CMK (cell line): Measurements from ENCODE around the gene B3GAT3.
"Not testable (repeated sequence)": the region's sequence is repeated elsewhere in the genome, so short reads cannot be mapped to it uniquely, and the experiment has no call there.

Source experiments
- DNase-seq: peaks from one replicate; pipeline ENCODE4 v3.0.0-alpha.2; 2010; ENCODE audit warnings: low read depth

The B3GAT3 gene

DNA sequence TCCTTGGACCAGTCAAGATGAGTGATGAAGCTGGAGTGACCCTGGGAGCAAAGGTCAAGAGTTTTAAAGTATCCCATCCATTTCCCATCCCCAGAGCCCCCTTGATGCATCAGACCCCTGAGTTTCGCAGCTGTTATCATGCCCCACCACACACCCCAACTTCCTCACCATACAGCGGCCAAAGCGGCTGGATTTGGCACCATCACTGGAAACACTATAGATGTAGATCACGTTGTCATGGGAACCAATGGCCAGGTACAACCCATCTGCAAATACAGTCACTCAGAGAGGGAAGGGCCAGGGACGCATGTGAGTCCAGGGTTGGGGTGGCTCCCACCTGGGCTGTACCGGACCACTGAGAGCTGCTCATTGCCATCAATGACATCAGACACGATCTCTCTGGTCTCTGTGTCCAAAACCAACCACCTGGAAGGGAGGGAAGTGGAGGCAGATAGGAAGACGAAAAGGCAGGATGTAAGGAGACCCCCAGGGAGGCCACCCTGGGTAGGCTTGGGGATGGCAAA, 17.9 kb downstream of the B3GAT3 start:
- no peak for DNase-seq

DNA sequence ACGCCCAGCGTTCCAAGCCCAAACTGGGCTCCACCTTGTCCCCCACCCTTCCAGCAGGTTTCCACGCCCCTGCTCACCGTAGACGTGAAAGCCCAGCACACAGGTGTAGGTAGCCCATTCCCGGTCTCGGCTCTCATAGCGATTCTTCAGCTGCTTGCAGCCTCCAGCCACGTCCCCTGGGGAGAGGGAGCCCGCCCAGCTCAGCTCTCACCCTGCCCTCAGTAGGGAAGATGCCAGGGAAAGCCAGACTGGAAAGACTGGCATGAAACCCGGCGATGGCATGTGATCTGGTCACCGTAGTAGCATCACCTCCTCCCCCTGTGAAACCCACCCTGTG, 18.7 kb downstream of the B3GAT3 start:
- no peak for DNase-seq

DNA sequence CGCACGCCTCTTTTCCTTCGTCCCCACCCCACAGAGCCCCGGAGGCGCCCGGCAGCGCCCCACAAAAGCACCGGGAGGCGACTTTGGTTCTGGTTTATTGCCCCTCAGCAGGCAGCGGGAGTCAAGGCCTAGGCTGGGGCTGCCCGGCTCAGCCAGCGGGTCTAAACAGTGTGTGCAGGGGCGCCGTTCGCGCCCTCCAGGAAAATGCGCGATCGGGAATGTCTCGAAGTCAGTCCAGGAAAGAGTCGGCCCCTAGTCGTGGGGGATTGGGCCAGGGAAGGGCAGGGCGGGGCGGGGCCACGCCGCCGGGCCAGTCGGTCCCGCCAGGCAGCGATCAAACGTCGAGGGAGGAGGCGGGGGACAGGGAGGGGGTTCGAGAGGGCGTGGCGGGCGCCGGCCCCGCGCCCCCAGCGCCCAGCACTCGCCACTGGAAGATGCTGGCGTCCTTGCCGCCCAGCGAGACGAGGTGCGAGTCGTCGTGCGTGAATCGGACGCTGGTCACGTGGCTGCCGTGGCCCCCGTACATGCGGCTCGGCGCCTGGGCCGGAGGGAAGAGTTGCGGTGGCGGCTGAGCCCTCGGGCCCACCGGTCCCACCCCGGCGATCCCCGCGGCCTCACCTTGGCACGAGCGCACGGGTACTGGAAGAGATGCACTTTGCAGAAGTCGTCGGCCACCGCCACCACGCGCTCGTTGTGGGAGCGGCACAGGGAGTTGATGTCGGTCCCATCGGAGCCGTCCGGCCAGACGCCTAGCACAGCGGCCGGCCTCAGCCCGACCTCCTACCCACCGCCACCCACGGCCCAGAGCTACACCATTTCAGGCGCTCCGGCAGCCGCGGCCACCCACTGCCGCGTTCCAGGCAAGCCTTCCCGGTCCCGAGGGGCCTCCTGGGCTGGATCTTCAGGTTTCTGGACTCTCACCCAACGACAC, 19.4 kb downstream of the B3GAT3 start:
- no peak for DNase-seq

DNA sequence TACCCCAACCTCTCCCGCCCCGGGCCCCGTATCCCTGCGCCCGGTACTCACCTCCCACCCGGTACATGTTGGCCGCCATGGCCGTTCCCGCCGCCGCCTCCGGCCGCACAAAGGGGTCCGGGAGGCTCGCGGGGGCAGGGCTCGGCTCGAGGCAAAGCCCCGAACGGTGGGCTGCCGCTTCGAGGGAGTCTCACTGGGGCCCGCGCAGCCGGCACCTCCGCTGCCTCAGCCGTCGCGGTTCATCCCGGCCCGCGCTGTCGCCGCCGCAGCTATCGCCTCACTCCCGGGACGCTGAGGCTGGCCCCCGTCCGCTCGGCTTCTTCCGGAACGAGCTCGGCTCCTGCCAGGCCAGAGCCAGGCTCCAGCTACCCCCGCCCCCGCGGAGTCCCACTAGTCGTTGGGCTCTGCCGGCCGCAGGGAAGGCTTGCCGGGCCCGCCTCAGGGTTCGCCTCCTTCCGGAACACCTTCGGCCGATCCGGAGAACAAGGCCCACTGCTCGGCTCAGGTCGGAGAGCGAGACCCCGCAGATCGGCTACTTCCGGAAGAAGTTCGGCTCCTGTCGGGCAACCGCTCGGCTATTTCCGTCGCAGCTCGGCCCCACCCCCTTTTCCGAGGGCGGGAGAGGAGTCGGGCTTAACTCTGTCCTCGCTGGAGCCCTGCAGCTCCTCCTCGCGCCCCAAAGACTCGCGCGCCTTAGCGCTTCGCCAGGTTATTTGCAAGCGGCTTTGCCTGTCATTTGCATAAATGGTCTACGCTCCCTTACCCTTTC, 20.2 kb downstream of the B3GAT3 start, which contains the start of gene MTA2:
MTA2 (minus strand) TSS at position 494 of the 769 bp plus-strand sequence; CDS start at position 79, 415 bp downstream.
- DNase-seq = peak; percentile 87

DNA sequence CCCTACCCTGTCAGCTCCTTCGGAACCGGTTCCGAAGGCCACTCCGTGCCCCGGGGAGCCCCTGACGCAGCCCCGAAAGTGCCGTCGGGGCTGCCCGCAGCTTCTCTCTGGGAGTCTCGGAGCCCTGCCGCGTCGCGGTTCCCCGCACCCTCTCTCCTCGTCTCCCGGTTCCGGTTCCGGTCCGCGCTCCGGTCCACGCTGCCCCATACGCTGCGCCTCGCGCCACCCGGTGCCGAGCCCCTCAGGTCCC, 20.7 kb downstream of the B3GAT3 start:
- DNase-seq = no peak

DNA sequence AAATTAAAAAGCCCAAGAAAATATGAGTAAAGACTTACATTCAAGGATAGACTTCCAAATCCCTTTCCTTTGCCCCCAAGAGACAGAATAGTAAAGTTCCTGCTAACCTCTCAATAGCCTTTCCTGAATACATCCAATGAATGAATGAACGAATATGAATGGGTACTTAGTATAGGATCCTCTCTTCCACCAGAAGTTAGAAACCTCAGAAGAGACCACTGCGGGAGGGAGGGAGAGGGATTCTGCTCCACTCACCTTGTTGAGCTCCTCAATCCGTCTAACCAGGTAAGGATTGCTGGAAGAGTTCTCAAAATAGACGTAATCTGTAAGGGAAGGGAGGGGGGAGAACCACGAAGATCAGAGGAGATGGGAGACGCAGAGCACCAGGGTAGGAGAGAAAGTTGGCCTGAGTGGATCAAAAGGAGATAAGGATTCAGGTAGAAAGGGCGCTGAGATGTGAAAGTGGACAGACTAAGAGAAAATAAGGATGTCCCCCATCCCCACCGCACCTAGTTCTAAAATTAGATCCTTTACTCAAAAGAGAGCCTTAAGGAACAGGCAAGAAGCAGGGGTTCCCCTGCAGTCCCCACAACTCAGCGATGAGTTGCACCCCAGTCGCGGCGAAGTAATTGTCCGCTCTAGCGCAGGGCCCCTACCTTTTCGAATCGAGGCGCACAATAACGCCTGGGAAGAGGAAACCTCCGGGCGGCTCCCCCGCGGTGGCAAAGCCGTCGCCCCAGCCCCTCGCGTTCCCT, 21.2 kb downstream of the B3GAT3 start:
- DNase-seq = no peak

DNA sequence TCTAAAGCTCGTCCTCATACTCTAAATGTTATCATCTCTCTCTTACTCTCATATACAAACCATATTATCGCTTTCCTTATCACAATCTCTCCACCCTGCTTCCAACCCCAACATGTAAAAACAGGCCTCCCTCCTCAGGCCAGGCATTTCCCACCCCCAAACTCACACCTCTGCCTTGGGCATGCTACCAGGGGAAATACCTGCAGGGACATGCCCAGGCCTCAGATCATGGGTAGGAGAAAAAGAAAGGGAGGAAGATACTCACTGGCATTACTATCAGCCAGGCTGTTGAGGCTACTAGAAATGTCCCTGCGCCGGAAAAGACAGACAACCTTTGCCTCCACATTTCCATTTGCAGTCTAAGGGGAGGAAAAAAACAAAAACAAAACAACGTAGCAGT, 21.9 kb downstream of the B3GAT3 start:
- no peak for DNase-seq

DNA sequence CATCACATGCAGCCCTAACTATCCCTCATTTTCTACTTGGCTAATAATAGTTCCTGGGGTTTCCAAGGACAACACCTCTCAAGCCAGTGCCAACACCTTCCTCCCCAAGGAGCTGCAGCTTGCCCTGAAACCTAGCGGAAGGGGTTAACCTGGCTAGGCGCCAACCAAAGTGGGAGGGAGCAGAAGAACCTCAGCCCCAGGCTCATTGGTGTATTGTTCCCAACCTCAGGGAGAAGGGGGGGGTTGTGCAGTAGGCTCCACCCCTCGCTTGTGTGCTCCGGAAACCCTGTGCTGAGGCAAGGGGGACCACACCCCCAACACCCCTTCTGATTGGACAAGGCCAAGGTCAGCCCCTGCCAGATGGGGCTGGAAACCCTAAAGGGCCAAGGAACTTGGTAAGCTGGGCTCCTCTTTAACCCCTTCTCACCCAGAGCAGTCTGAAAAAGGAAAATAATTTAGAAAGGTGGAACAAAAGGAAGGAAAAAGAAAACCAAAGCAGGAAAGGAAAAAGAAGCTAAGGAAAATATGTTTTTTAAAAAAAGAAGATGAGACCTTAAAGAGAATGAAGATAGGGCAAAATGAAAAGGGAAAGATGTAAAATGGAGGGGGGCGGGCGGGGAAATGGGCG, 22.6 kb downstream of the B3GAT3 start:
- peak; percentile 98 for DNase-seq

DNA sequence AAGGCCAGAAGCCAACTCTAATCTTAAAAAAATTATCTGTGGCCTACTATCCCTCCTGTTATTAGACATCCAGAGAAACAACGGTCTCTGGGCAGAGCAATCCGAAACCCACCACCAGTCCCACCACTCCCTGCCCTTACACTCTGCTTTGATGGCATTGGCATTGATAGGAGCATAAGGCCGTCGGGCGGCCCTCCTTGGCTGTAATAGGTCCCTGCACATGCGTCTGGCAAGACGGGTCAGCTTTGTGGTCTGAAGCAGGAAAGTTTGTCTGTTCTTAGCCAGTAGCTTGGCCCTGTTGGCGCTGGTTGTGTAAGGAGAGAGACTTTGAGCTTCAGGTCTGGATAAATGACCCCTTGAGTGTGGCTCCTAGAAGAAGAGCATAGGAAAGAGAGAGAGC, 26.7 kb downstream of the B3GAT3 start:
- DNase-seq = no peak

DNA sequence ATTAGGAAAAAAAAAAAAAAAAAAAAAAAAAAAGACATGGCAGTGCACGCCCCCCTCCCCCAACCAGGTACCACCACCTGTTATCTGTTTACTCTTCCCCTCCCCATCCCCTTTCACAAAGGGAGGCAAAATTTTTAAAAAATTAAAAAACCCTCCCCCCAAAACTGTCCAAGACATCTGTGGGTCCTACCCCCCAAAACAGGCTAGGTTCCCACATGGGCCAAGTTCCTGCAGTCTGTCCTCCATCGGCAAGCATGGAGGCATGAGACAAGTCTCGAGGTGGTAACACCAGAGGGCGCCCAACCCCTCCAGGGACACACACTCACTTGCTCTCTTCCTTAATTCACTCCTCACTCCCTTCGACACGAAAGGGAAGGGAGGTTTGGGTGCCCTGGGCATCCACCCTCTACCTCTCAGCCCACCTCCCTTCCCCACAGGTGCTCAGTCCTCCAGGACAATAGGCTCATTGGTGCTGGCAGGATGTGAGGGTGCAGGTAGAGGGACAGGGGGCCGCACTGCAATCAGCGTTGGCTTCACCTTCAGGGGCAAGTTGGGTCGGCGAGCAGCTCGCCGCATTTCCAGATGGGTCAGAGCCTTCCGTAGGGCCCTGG, 28.2 kb downstream of the B3GAT3 start:
- no peak for DNase-seq

DNA sequence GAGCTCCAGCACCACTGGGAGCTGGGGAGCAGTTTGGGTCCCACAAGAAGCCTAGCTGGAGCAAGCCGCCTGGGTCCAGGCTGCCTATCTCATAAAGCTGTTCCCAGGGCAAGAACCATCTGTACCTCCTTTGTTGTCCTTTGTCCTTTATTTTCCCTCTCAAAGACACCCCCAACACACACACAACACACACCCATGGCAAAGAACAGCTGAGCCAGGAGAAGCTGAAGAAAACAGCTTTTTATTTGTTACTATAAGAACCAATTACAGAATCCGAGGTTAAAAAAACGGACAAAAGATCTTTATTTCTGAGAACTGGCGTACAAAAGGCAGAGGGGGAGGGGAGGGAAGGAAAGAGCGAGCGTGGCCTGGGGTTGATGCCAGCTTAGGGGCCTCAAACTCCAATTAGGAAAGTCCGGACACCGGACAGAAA, 28.8 kb downstream of the B3GAT3 start:
- DNase-seq = no peak

DNA sequence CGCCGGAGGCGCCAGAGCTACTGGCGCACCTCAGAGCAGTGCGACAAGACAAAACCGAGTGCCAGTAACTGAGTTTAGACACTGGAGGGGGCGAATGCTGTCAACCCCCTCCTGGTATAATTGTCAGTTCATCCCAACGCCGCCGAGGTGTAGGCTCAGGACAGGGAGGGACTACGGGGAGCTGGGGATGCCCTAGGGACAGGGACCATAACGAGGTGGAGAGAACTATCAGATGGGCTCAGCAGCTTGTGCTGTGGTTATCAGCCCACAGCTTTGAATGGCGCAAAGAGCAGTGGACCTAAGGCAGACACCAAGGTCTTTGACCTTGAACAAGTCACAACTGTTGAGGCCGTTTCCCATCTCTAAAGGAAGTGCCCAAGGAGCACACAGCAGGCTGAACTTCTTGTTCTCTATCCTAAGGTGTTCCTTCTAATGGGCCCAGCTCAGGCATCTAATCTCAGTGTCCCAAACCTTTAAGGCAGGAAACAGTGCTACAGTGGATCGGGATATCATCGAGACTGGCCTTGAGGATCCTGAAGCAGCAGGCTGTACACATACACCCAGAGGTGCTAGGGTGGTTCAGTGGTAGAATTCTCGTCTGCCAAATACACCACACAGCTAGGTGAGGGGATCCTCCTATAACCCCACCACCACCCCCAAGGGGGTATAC, 29.5 kb downstream of the B3GAT3 start:
- DNase-seq = no peak

DNA sequence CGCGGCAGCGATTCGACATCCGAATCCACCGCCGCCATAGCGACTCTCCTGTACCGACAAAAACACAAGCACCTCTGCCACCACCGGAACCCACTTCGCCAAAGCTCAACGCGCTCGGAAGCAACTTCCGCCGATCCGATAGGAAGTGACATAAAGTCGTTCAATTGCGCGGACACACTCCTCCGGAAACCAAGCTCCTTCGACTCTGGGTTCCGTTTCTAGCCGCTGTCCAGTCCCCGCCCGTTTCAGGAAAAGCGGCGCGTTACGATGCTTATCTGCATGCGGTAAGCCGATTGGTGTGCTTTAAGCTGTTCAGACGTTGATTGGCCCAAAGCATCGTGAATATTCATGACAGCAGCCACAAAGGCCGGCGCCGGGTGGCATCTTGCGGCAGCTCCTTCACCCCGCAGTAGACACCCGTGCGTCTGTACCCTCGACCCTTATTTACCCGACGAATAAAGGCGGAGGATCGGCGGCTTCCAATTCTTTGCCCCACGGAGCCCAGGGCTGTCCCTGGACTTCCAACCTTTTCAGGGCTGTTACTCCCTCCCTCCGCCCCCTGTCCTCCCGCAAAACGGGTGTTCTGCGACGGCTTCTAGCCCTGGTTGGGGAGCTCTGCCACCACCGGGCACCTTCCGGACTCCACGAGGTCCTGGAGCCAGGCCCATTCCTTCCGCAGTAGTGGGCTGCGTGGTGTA, 30.2 kb downstream of the B3GAT3 start, which contains the start of gene TUT1:
TUT1 (minus strand) TSS at position 76 of the 698 bp plus-strand sequence; CDS start at position 38, 38 bp downstream.
- peak; percentile 99 for DNase-seq

DNA sequence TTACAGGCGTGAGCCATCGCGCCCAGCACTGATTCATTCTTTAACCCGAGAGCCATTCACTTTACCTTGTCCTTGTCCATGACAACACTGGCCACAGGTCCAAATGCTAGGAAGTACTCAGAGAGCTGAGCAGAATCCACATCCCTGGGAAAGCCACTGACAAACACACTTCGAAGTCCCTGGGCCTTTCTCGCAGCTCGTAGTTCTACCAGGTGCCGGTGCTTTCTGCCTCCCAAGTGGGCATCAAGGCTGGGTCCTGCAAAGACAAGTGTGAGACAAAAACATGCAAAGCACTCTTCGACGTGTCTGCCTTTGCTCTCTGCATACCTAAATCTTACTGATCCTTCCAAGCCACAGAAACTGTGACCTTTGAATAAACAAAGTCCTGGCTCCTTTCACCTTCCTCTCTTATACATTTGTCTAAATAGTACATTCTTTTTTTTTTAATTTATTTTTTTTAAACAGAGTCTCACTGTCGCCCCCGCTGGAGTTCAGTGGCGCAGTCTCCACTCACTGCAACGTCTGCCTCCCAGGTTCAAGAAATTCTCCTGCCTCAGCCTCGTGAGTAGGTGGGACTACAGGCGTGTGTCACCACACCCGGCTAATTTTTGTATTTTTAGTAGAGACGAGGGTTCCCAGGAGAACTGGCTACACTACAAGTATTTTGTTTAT, 32.7 kb downstream of the B3GAT3 start:
- DNase-seq = no peak

DNA sequence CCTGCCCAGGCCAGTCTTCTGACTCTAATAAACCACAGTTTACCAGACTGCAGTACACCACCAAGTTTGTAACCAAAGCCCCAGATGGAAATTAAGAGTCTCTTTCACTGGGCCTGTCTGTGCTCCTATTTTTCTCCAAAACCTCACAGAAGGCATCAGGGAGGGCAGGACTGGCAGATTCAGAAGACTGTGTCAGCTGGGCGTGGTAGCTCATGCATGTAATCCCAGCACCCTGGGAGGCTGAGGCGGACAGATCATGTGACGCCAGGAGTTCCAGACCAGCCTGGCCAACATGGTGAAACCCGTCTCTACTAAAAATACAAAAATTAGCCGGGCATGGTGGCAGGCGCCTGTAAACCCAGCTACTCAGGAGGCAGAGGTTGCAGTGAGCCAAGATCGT, 36.4 kb downstream of the B3GAT3 start:
- DNase-seq = not testable (repeated sequence)

DNA sequence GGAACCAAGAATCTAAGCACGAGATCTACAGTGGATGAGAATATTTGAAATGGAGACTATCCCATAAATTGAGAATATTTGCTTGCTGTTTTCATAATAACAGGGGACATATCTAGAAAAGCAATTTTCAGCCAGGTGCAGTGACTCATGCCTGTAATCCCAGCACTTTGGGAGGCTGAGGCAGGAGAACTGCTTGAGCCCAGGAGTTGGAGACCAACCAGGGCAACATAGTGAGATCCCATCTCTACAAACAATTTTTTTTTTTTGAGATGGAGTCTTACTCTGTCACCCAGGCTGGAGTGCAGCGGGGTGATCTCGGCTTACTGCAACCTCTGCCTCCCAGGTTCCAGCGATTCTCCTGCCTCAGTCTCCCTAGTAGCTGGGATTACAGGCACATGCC, 40.1 kb downstream of the B3GAT3 start:
- DNase-seq = not testable (repeated sequence)

DNA sequence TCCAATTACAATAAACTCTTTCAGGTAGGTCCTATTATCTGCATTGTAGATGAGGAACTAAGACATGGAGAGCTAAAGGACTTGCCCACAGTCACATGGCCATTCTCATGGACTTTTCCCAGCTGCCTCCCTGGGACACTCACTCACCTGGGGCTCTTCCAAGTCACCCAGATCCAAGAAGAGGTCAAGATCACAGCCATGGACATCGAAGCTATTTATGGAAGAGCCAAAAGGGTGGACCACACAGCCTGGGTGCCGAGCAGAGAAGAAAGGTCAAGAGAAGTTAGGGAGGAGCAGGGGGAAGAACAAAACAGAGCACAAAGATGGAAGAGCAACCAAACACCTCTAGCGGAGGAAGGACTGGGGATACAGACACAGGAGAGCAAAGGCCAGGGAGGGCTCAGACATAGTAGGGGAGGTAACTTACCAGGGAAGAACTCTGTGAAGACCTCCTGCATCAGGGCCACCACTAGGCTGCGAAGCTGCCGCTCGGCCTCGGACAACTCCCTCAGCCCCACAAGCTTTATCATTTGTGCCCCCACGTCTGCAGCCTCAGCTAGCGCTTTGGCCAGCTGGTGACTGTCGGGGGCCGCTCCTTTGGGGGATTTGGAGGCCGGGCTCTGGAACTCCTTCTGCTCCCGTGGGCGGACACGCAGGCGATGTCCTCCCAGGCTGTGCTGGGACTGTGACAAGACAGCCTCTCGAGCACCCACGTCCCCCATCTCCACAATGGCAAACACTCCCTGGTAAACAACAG, 40.6 kb downstream of the B3GAT3 start:
- no peak for DNase-seq

DNA sequence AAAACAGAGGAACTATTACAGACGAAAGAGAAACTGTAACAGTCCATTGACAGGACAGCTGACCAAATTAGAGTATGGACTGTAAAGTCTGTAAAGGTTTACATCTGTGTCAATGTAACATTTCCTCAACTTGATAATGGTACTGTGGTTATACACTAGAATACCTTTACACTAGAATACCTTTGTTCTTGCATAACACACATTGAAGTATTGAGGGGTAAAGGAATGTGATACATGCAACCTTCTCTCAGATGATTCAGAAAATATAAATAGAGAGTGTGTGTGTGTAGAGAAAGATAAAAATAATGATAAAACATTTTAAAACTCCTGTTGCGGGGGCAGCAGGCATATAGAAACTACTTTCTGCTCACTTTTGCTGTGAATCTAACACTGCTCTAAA, 42.5 kb downstream of the B3GAT3 start:
- no peak for DNase-seq

DNA sequence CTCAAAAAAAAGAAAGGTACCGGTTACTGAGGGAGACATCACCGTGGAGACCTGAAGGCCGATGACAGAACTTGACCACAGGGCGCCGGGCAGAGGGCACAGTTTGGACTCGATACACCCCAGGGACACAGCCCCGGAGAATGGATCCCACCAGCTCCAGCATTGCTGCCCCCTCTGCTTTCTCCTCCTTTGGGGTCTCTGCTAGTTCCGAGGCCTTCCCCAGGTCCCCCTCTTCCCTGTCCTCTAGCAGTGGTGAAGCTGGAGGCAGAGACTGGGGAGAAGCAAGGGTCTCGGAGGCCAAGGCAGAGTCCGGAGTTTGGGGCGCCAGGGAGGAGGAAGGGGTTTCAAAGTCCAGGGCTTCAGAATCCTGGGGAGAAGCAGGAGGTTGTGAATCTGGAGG, 43.2 kb downstream of the B3GAT3 start:
- no peak for DNase-seq
